Stromal cell of bone marrow (primary cell): Measurements from ENCODE around the gene SRRM2.

Experiments
- DNase-seq: peaks from one replicate; pipeline ENCODE4 v3.0.0-alpha.2; 2012; ENCODE audit warnings: low read depth

Gene SRRM2

DNA sequence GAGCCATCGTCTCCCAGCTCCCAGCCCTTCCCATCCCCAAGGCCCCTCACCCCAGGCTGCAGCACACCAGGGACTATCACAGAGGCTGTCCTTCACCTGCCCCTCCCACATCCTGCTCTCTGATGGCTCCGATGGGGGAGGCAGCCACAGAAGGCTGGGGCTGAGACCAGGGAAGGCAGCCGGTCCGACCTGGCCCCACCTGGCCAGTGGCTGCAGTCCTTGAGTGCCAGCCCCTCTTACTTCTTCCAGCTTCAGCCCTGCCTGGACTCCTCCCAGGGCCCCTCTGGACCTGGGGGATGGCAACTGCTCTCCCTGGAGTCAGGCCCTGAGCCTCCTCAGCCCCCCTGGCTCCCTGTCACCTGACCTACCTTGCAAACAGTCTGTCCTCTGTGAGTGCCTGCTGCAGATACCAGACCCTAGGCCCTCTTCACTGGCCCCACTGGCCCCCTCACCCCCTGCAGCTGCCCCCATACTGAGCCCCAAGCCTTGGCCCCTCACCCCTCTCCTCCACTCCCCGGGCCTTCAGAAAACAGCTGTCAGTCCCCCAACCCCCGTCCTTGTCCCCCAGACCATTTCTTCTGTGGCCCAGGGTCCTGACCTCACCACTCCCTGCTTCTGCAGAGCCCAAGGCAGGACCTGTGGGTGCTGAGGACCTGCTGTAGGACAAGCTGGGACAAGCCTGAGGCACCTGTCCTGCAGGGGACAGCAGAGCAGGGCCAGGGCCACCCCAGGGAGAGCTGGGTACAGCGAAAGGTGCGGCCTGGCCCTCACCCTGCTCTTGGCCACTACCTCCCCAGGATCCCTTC, 12.6 kb upstream of the SRRM2 start:
- DNase-seq, result no peak

GRCh38 chr16:2740476-2740875, 12.0 kb upstream of the SRRM2 start:
- DNase-seq, result no peak

GRCh38 chr16:2741168-2741567, 11.3 kb upstream of the SRRM2 start:
- no peak for DNase-seq

GRCh38 chr16:2742323-2743006, 10.0 kb upstream of the SRRM2 start:
- no peak for DNase-seq

- DNase-seq, result no peak
Observed at GRCh38 chr16:2743007-2743810, 9.2 kb upstream of the SRRM2 start.

- no peak for DNase-seq
Observed at GRCh38 chr16:2744711-2745110, 7.7 kb upstream of the SRRM2 start.

GRCh38 chr16:2745116-2745890, 7.1 kb upstream of the SRRM2 start:
- DNase-seq, result no peak

- DNase-seq, result no peak
Observed at GRCh38 chr16:2745961-2746360, 6.5 kb upstream of the SRRM2 start.

GRCh38 chr16:2748757-2749455, 3.5 kb upstream of the SRRM2 start:
- DNase-seq, result no peak

GRCh38 chr16:2749476-2749875, 3.0 kb upstream of the SRRM2 start:
- DNase-seq, result no peak

DNA sequence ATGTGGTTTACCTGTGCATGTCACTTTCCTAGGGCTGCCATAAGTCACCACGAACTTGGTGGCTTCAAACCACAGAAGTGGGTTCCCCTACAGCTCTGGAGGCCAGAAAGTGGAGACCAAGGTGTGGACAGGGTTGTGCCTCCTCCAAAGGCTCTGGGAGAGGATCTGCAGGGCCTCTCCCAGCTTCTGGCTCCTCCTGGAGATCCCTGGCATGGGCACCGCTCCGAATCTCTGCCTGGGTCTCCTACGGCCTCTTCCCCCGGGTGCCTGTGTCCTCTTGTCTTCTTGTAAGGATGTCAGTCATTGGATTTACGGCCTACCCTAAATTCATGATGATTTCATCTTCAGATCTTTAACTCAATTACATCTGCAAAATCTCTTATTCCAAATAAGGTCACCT, 2.5 kb upstream of the SRRM2 start:
- no peak for DNase-seq

DNA sequence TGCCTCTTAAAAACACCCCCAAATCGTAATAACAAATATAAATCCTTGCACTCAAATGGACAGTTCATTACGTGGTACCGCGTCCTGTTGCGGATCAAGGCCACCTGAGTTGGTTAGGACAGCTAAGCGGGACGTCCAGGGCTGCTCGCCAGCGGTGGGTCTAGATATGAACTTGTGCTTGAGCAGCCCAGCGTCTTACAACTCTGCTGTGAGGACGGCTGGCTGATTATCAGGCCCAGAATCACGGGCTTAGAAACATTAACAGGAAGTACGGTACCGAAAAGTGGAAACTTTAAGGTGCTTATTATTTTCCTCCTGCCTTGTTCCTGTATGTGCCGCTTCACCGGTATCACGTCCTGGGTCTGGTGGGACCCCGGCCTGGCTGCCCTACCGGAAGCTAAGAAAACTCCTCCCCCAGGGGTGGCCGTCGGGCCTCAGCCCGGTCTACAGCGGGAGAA, 832 bp upstream of the SRRM2 start:
- DNase-seq, result no peak

DNA sequence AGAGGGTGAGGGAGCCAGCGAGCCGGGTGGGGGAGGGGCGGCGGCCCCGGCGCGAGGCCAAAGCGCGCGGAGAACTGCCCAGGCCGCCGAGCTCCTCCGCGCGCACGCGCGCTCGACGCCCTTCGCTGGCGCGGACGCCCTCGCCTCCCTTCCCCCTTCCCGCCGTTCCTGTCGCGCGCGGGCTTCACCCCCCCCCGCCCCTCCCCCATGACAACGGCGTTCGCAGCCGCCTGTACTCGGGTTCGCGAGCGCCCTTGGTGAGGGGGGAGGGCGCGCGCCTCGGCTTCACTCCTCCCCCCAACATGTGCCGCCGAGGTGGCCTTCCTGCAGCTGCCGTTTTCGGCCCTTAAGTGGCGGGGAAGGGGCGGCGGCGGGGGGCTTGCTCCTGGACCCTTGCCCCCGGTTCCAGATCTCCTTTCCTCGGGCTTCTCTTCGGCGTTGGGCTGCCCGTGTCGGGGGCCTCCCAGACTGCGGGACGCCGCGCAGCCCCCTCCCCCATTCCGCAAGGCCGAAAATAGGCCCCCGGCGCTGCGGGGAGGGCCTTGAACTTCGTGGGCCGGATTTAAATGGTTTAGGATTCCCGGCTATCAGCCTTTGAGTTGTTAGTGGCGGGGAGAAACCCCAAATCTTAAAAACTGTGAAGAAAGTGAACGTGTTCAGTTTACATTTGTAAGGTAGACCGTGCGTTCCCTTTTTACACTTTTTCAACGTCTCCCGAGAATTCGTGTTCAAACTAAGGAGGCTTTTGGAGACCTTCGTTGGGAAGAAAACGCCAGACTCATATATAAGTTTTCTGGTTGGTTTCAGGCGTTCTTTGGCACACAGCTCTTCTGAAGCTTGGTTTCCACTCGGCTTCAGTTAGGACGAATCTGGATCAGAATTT, 653 bp downstream of the SRRM2 start:
- peak; percentile 49 for DNase-seq

- no peak for DNase-seq
Observed at GRCh38 chr16:2753733-2754020, 1.2 kb downstream of the SRRM2 start.

- no peak for DNase-seq
Observed at GRCh38 chr16:2755158-2755557, 2.7 kb downstream of the SRRM2 start.

DNA sequence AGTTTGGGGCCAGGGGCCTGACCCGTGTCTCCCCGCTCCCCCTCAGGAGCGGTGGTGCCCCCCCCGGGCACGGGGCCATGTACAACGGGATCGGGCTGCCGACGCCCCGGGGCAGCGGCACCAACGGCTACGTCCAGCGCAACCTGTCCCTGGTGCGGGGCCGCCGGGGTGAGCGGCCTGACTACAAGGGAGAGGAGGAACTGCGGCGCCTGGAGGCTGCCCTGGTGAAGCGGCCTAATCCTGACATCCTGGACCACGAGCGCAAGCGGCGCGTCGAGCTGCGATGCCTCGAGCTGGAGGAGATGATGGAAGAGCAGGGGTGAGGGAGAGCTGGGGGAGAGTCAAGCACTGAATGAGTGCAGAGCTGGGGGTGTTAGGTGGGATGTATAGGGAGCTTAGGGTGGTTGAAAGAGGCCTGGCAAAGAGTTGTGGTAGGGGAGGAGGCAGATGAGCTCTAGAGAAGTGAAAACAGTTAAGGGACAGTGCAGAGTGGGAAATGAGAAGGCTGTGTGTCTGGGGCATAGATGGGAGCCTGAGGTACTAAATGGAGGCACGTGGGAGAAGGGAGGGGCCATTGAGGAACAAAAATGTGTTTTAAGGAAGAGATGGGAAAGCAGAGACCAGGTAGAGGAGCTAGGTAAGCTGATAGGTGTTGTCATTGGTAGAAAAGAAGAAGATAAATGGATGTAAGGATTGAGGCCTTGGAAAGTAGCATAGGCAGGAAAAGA, 4.0 kb downstream of the SRRM2 start:
- no peak for DNase-seq

DNA sequence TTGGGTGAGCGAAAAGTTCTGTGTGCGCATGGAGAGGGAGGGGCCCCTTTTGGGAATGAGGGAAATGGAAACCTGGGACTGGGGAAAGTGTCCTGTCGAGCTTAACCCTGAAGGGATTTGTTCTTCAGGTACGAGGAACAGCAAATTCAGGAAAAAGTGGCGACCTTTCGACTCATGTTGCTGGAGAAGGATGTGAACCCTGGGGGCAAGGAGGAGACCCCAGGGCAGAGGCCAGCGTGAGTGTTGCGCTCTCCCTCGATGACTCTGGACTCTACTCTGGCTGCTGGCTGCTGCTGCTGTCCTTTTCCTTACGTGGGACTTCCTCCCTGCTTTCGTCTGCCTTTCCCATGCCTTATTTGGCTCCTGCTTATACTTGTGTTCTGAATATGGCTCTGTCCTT, 4.9 kb downstream of the SRRM2 start:
- DNase-seq, result no peak

DNA sequence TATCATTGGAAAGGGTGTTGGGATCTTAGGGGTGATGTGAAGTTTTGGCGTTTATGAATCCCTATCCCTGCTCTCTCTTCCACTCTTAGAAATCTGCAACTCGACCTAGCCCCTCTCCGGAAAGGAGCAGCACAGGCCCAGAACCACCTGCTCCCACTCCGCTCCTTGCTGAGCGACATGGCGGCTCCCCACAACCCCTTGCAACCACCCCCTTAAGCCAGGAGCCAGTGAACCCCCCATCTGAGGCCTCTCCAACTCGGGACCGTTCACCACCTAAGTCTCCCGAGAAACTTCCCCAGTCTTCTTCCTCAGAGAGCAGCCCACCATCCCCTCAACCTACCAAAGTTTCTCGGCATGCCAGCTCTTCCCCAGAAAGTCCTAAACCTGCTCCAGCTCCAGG, 9.0 kb downstream of the SRRM2 start:
- no peak for DNase-seq

GRCh38 chr16:2761886-2762583, 9.6 kb downstream of the SRRM2 start:
- DNase-seq, result no peak
